WTC11 (cell line): ENCODE results near the gene TMEM200B.

Experiments used
- CTCF ChIP-seq: fragments of 200-600 bp; IDR thresholded peaks from 2 replicates; pipeline ENCODE4 v1.8.0; 2022; ENCODE audit warnings: antibody characterized with exemption
- FOXJ3 ChIP-seq: sonication (generic); formaldehyde crosslinking; IDR thresholded peaks from 2 replicates; pipeline ENCODE4 v1.9.0; 2021; ENCODE audit warnings: missing genetic modification reagents, mild to moderate bottlenecking, borderline replicate concordance
- FOXP1 ChIP-seq: sonication (generic); formaldehyde crosslinking; IDR thresholded peaks from 2 replicates; pipeline ENCODE4 v1.8.0; 2022; ENCODE audit warnings: missing genetic modification reagents, mild to moderate bottlenecking, moderate library complexity, borderline replicate concordance
- NFE2L1 ChIP-seq: sonication (generic); formaldehyde crosslinking; IDR thresholded peaks from 2 replicates; pipeline ENCODE4 v1.8.1; 2023; ENCODE audit warnings: missing genetic modification reagents
- NFYB ChIP-seq: sonication (generic); formaldehyde crosslinking; conservative IDR thresholded peaks from 2 replicates; pipeline ENCODE4 v1.8.0; 2022; ENCODE audit warnings: low read depth, missing genetic modification reagents
- NR1H2 ChIP-seq: sonication (generic); formaldehyde crosslinking; IDR thresholded peaks from 2 replicates; pipeline ENCODE4 v1.9.0; 2021; ENCODE audit warnings: mild to moderate bottlenecking, moderate library complexity, missing genetic modification reagents
- RELA ChIP-seq: sonication (generic); formaldehyde crosslinking; IDR thresholded peaks from 2 replicates; pipeline ENCODE4 v1.8.1; 2022; ENCODE audit warnings: missing genetic modification reagents, mild to moderate bottlenecking, borderline replicate concordance
- TEAD4 ChIP-seq: sonication (generic); formaldehyde crosslinking; IDR thresholded peaks from 2 replicates; pipeline ENCODE4 v1.8.0; 2022; ENCODE audit warnings: mild to moderate bottlenecking, missing genetic modification reagents
- TP53 ChIP-seq: sonication (generic); formaldehyde crosslinking; IDR thresholded peaks from 2 replicates; pipeline ENCODE4 v1.8.1; 2023; ENCODE audit warnings: mild to moderate bottlenecking, missing genetic modification reagents
- ZNF138 ChIP-seq: sonication (generic); formaldehyde crosslinking; conservative IDR thresholded peaks from 2 replicates; pipeline ENCODE4 v1.8.1; 2022; ENCODE audit warnings: mild to moderate bottlenecking, moderate library complexity, missing genetic modification reagents
- ZNF512 ChIP-seq: sonication (generic); formaldehyde crosslinking; IDR thresholded peaks from 2 replicates; pipeline ENCODE4 v1.8.1; 2022; ENCODE audit warnings: missing genetic modification reagents, borderline replicate concordance

GRCh38 chr1:29171089-29171488 is 47.4 kb upstream of the TMEM200B start:
- TF ChIP-seq FOXJ3 (CRISPR knock-in tag) (no peak), FOXP1 (CRISPR knock-in tag) (no peak), ZNF138 (CRISPR knock-in tag) (no peak), CTCF (no peak), NFE2L1 (CRISPR knock-in tag) (no peak), ZNF512 (no peak), NFYB (CRISPR knock-in tag) (no peak), RELA (CRISPR knock-in tag) (no peak), TEAD4 (CRISPR knock-in tag) (no peak), NR1H2 (no peak), TP53 (CRISPR knock-in tag) (no peak)
